K562 (cell line): Measurements from ENCODE around the gene TRIM14. TPM values are rescaled to one million over a fixed set of nuclear protein-coding genes. Genes with fewer than 3 reads are reported as not detected.

Experiments used
- ATAC-seq: fragments of 200-7000 bp; cut with Tn5 transposase; 3 replicates; pipeline ENCODE4 v1.9.1; 2020; ENCODE audit warnings: moderate library complexity
- BruUV-seq: library from RNA; stranded (reverse); fragments of 400-500 nt; replicated peaks from 2 replicates; lab custom pipeline; 2021; lab: Mats Ljungman, UMichigan
- CTCF ChIA-PET: fragments of 300-600 bp; formaldehyde crosslinking; extraction: SDS; loops from one replicate; lab custom pipeline; 2021; ENCODE audit warnings: low intra/inter-chr PET ratio; lab: Yijun Ruan, JAX
- POLR2A ChIA-PET: fragments of 300-600, 350-650 bp; sonication (Branson Sonifier 250); formaldehyde crosslinking; extraction: SDS; loops from one replicate; lab custom pipeline; 2021; ENCODE audit warnings: antibody characterized with exemption, inconsistent platforms; lab: Yijun Ruan, JAX
- DNase-seq, 4 experiments: peaks; one replicate each; pipeline versions ENCODE4 v3.0.0 to v3.0.0-alpha.2; 2011 to 2018; ENCODE audit warnings: low spot score in 3 of 4, mixed read lengths in 3 of 4; ENCODE audit errors: extremely low read depth in 1 of 4
- FAIRE-seq: peaks from 2 replicates; lab custom pipeline; 2011; peaks lifted over from hg19 to GRCh38; lab: Jason Lieb, UNC
- H2AFZ ChIP-seq: 2 replicates; pipeline ENCODE4 v1.6.0; 2011; ENCODE audit warnings: low read depth, low read length, control low read depth, inconsistent platforms
- H3K27ac ChIP-seq: fragments of 200-600 bp; 3 replicates; pipeline ENCODE4 v1.8.0; 2011; ENCODE audit warnings: low read depth, mild to moderate bottlenecking, control low read depth, inconsistent platforms, low read length, moderate library complexity, mixed read lengths; ENCODE audit errors: extremely low read depth
- H3K27me3 ChIP-seq, 2 experiments: fragments of 300-600 bp in 1 of 2; 2 replicates in 1 of 2; 3 replicates in 1 of 2; pipeline versions ENCODE4 v1.6.0 to v1.8.0; 2011; ENCODE audit warnings: inconsistent platforms in 2 of 2, low read length in 2 of 2, mild to moderate bottlenecking in 1 of 2, mixed read lengths in 1 of 2, moderate library complexity in 1 of 2; ENCODE audit not compliant: control insufficient read depth in 2 of 2, insufficient read depth in 2 of 2
- H3K36me3 ChIP-seq: fragments of 300-600 bp; 3 replicates; pipeline ENCODE4 v1.8.0; 2011; ENCODE audit warnings: mild to moderate bottlenecking, low read length, inconsistent platforms; ENCODE audit not compliant: control insufficient read depth, insufficient read depth
- H3K4me1 ChIP-seq, 2 experiments: fragments of 200-600 bp in 1 of 2; replicated peaks in 1 of 2; 2 replicates in 1 of 2; 3 replicates in 1 of 2; pipeline versions ENCODE4 v1.5.1 to v1.8.0; 2011; ENCODE audit warnings: inconsistent platforms in 2 of 2, low read length in 2 of 2, mild to moderate bottlenecking in 1 of 2, mixed read lengths in 1 of 2, moderate library complexity in 1 of 2; ENCODE audit not compliant: control insufficient read depth in 2 of 2, insufficient read depth in 2 of 2
- H3K4me2 ChIP-seq: 2 replicates; pipeline ENCODE4 v1.6.1; 2011; ENCODE audit warnings: low read length, control low read depth, inconsistent platforms, mixed read lengths; ENCODE audit not compliant: insufficient read depth
- H3K4me3 ChIP-seq: fragments of 200-600 bp; sonication (generic), shearing (Covaris generic); 2 replicates; pipeline ENCODE4 v1.5.1; 2016; ENCODE audit warnings: control low read depth, inconsistent platforms
- H3K79me2 ChIP-seq: fragments of 200-600 bp; 3 replicates; pipeline ENCODE4 v1.8.0; 2011; ENCODE audit warnings: low read length, inconsistent platforms; ENCODE audit not compliant: control insufficient read depth, insufficient read depth
- H3K9ac ChIP-seq, 2 experiments: 2 replicates each; pipeline versions ENCODE4 v1.6.0 to v1.6.1; 2011; ENCODE audit warnings: low read depth in 2 of 2, low read length in 2 of 2, control low read depth in 1 of 2, inconsistent platforms in 1 of 2, mild to moderate bottlenecking in 1 of 2, mixed read lengths in 1 of 2; ENCODE audit not compliant: insufficient read depth in 1 of 2
- H3K9me1 ChIP-seq: one replicate; pipeline ENCODE4 v1.6.0; 2011; ENCODE audit warnings: inconsistent platforms, mild to moderate bottlenecking, low read length, moderate library complexity; ENCODE audit not compliant: control insufficient read depth, insufficient read depth
- H3K9me3 ChIP-seq: replicated peaks from 2 replicates; pipeline ENCODE4 v1.5.1; 2011; ENCODE audit warnings: low read depth, low read length, inconsistent platforms; ENCODE audit not compliant: control insufficient read depth, insufficient read depth
- H4K20me1 ChIP-seq: replicated peaks from 2 replicates; pipeline ENCODE4 v1.6.1; 2011; ENCODE audit warnings: low read length, inconsistent platforms, mixed read lengths; ENCODE audit not compliant: control insufficient read depth, insufficient read depth
- BCLAF1 ChIP-seq, 2 experiments: fragments of 450-650 bp in 1 of 2; IDR thresholded peaks; 2 replicates each; pipeline ENCODE4 v1.6.1; 2011 to 2017; ENCODE audit warnings: low read depth in 2 of 2, antibody characterized with exemption in 1 of 2, borderline replicate concordance in 1 of 2, low read length in 1 of 2, mild to moderate bottlenecking in 1 of 2, mixed read lengths in 1 of 2; ENCODE audit not compliant: control insufficient read depth in 1 of 2
- HDAC1 ChIP-seq, 2 experiments: fragments of 450-650 bp; IDR thresholded peaks; 2 replicates each; pipeline ENCODE4 v1.6.1; 2016 to 2017; ENCODE audit warnings: inconsistent platforms in 1 of 2, mild to moderate bottlenecking in 1 of 2, moderate library complexity in 1 of 2
- WGBS: fragments of 100-300 bp; shearing (Covaris generic); methylation state at CpG from one replicate; pipeline ENCODE4 v1.1.6; 2016; ENCODE audit warnings: low coverage, mixed read lengths; ENCODE audit not compliant: insufficient coverage; ENCODE audit errors: missing lambda C conversion rate; 5-methylcytosine and 5-hydroxymethylcytosine counted together
- in situ Hi-C: fragments of 300-500 bp; cut with MboI; formaldehyde crosslinking; loops from 4 replicates; pipeline ENCODE4 v1.15.0; 2018; ENCODE audit warnings: inconsistent platforms, mixed read lengths
- intact Hi-C: fragments of 100-400 bp; cut with micrococcal nuclease; formaldehyde crosslinking; loops from 2 replicates; pipeline ENCODE4 v1.14.2; 2022
- polyA plus RNA-seq, 8 experiments: library from polyadenylated mRNA; depleted of rRNA in 4 of 8; stranded (reverse) in 5 of 8; unstranded in 3 of 8; fragments of >200 nt; fragmentation: Nextera tagmentation in 2 of 8; fragmentation: Illumina TruSeq in 1 of 8; extraction: Ambion mirVana in 2 of 8; extraction: Trizol in 1 of 8; gene quantifications; 2 replicates each; pipeline versions ENCODE4 v1.2.1 to v1.2.3, GENCODE V29; 2011 to 2014; ENCODE audit warnings: inconsistent platforms in 1 of 8, missing spikeins in 1 of 8
- total RNA-seq, 7 experiments: library from RNA; depleted of rRNA in 6 of 7; stranded (reverse); fragments of >200 nt in 6 of 7; fragmentation: Illumina TruSeq in 2 of 7; extraction: Trizol in 2 of 7; gene quantifications; 2 replicates each; pipeline versions ENCODE4 v1.2.1 to v1.2.3, GENCODE V29; 2011 to 2021; ENCODE audit warnings: low replicate concordance in 1 of 7
- TF ChIP-seq, protein P1 (sequence below), 3 experiments: fragments of 200-800 bp in 1 of 3; fragments of 250-450 bp in 1 of 3; fragments of 450-650 bp in 1 of 3; sonication (Bioruptor Pico) in 1 of 3; sonication (Bioruptor generic) in 1 of 3; formaldehyde crosslinking in 1 of 3; IDR thresholded peaks; 2 replicates each; pipeline versions ENCODE4 v1.6.1 to v1.8.0; 2016 to 2022; ENCODE audit warnings: mild to moderate bottlenecking in 2 of 3, missing genetic modification characterization in 2 of 3, missing compliant biosample characterization in 1 of 3, moderate library complexity in 1 of 3

TRIM14 gene
- total and polyA plus RNA-seq, 9 of the 15 experiments (the other 6 are each of a cell fraction or from before 2014, with no cell fraction given): 7.6 to 41.0 (median 17.9) TPM

- TF ChIP-seq BCLAF1 (IDR thresholded peaks at IDR 0.05; ENCODE audit: borderline replicate concordance in 1 of 2, control insufficient read depth in 1 of 2, low read depth in 2 of 2, low read length in 1 of 2) (no peak), HDAC1 (IDR thresholded peaks at IDR 0.05) (no peak)
- TF ChIP-seq, protein P1, sequence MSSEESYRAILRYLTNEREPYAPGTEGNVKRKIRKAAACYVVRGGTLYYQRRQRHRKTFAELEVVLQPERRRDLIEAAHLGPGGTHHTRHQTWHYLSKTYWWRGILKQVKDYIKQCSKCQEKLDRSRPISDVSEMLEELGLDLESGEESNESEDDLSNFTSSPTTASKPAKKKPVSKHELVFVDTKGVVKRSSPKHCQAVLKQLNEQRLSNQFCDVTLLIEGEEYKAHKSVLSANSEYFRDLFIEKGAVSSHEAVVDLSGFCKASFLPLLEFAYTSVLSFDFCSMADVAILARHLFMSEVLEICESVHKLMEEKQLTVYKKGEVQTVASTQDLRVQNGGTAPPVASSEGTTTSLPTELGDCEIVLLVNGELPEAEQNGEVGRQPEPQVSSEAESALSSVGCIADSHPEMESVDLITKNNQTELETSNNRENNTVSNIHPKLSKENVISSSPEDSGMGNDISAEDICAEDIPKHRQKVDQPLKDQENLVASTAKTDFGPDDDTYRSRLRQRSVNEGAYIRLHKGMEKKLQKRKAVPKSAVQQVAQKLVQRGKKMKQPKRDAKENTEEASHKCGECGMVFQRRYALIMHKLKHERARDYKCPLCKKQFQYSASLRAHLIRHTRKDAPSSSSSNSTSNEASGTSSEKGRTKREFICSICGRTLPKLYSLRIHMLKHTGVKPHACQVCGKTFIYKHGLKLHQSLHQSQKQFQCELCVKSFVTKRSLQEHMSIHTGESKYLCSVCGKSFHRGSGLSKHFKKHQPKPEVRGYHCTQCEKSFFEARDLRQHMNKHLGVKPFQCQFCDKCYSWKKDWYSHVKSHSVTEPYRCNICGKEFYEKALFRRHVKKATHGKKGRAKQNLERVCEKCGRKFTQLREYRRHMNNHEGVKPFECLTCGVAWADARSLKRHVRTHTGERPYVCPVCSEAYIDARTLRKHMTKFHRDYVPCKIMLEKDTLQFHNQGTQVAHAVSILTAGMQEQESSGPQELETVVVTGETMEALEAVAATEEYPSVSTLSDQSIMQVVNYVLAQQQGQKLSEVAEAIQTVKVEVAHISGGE (CRISPR knock-in tag; IDR thresholded peaks at IDR 0.05): peak in 1 of 3 experiments; percentile 16; a peak in 1 of 6 replicates
- peaks cover 94% of the 10 kb centered on the region for H3K36me3 ChIP-seq
- H3K9ac ChIP-seq: no peak overlapping the region
- H3K27ac ChIP-seq: no peak overlapping the region
- ATAC-seq: no peak
- in situ Hi-C loops (no loop called here), intact Hi-C loops (no loop called here)
- DNase-seq: no peak
- POLR2A ChIA-PET: interaction anchor here (1.3 kb wide), 1 partner anchor 11 kb away, joined by 3 read pairs; no protein-coding TSS in a partner anchor
- H3K4me1 ChIP-seq: peaks cover 3 to 9% of the 10 kb centered on the region in 2 experiments; a peak in 4 of 5 replicates
- no peaks in the 10 kb centered on the region for H3K27me3 ChIP-seq
- H4K20me1 ChIP-seq: no peaks in the 10 kb centered on the region
- H3K4me3 ChIP-seq: no peak overlapping the region
- no peak for FAIRE-seq
- no peaks in the 10 kb centered on the region for H3K79me2 ChIP-seq
- no TSS peak for BruUV-seq
- no peak overlapping the region for H3K4me2 ChIP-seq
- no peaks in the 10 kb centered on the region for H3K9me3 ChIP-seq
- CTCF ChIA-PET: no interaction called here
- no peak overlapping the region for H2AFZ ChIP-seq
- WGBS: 87% methylated on average over 6 of the region's 6 CpGs
- no peaks in the 10 kb centered on the region for H3K9me1 ChIP-seq
Measured at GRCh38 chr9:98081477-98082219, 37.4 kb downstream of the TRIM14 start.
